ENCODE data around the gene ARNT2. TPM values are rescaled to one million over a fixed set of nuclear protein-coding genes. Genes with fewer than 3 reads are reported as not detected.
A peak's percentile ranks its signal among the peaks of the same experiment; 100 is the strongest.

Gene ARNT2
- total and polyA plus RNA-seq, 2 of the 13 experiments (the other 11 are each of a cell fraction or from before 2014, with no cell fraction given), result 0.69 to 1.7 TPM

GRCh38 chr15:80464951-80465625, 60.9 kb downstream of the ARNT2 start (continued):
- TF ChIP-seq NR2F6 (IDR thresholded peaks at IDR 0.05), result no peak; the same call in 1 of the 2 replicates
- peak; percentile 56; the same call in 1 of the 2 replicates for TF ChIP-seq NR2F6 (CRISPR knock-in tag; IDR thresholded peaks at IDR 0.05)
- 0 out of 2 replicates have a peak, but pooled peaks have one; percentile 14 for TF ChIP-seq GATAD2A (CRISPR knock-in tag; IDR thresholded peaks at IDR 0.05)
- TF ChIP-seq FOXA3 (CRISPR knock-in tag; IDR thresholded peaks at IDR 0.05), result peak; percentile 89
- no peak for TF ChIP-seq FOXA1 (IDR thresholded peaks at IDR 0.05)
- TF ChIP-seq FOXA1 (CRISPR knock-in tag; IDR thresholded peaks at IDR 0.05), result peak; percentile 94
- no peak for TF ChIP-seq HMGXB4 (CRISPR knock-in tag; IDR thresholded peaks at IDR 0.05; ENCODE audit: borderline replicate concordance in 1 of 2, low read depth in 1 of 2)
- TF ChIP-seq ZKSCAN1 (IDR thresholded peaks at IDR 0.05; ENCODE audit: low read length), result no peak

- H3K4me1 ChIP-seq (ENCODE audit: insufficient read depth, low read length), result peaks cover 20% of the 10 kb centered on the region
- FAIRE-seq (no peak), ATAC-seq (no peak), DNase-seq (ENCODE audit: low spot score) (no peak)
- 68% methylated on average over 4 of the region's 5 CpGs for WGBS (ENCODE audit: low lambda C conversion rate)
- intact Hi-C loops (cut with micrococcal nuclease; ENCODE audit: unreplicated experiment) (no loop called here), in situ Hi-C loops (cut with HindIII; ENCODE audit: extremely low pct_ligation_motif_present, low pct_unique_long_range_greater_than_20kb) (loop anchor here (25.0 kb wide), 1 partner anchor 497 kb away; no protein-coding TSS in a partner anchor)
- CTCF ChIA-PET (ENCODE audit: low intra/inter-chr PET ratio, low total read pairs), result no interaction called here
- POLR2A ChIA-PET, result no interaction called here
- H3K4me3 ChIP-seq (replicated peaks in 1 of 3; ENCODE audit: insufficient read depth in 1 of 3, low read depth in 2 of 3, low read length in 3 of 3), result no peak overlapping the region
- no TSS peak for BruUV-seq (replicated peaks)
- H3K79me2 ChIP-seq (ENCODE audit: insufficient read depth, low read length), result no peaks in the 10 kb centered on the region
- no peaks in the 10 kb centered on the region for H3K9me3 ChIP-seq (ENCODE audit: low read length)
- H3K9ac ChIP-seq (ENCODE audit: insufficient read depth, low read depth, low read length), result no peak overlapping the region
- no peaks in the 10 kb centered on the region; a peak in 1 of 5 replicates for H3K27me3 ChIP-seq (ENCODE audit: control insufficient read depth in 1 of 2, insufficient read depth in 2 of 2, low read length in 2 of 2)
- peak overlapping the region; percentile 52; the same call in 1 of the 2 replicates for H3K4me2 ChIP-seq (ENCODE audit: low read depth, low read length)
- no peaks in the 10 kb centered on the region for H4K20me1 ChIP-seq (ENCODE audit: insufficient read depth, low read length)
- H3K36me3 ChIP-seq (replicated peaks in 1 of 2; ENCODE audit: control insufficient read depth in 1 of 2, insufficient read depth in 2 of 2, low read length in 2 of 2), result no peaks in the 10 kb centered on the region
- no peak overlapping the region for H3K27ac ChIP-seq (ENCODE audit: extremely low read length, insufficient read depth, low read length)
- no peak overlapping the region for H2AFZ ChIP-seq (ENCODE audit: low read length)
- no peak for TF ChIP-seq ZNF205 (CRISPR knock-in tag; IDR thresholded peaks at IDR 0.05)
- TF ChIP-seq ZNF274 (CRISPR knock-in tag; IDR thresholded peaks at IDR 0.05), result no peak
- TF ChIP-seq, protein P1, sequence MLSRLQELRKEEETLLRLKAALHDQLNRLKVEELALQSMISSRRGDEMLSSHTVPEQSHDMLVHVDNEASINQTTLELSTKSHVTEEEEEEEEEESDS (CRISPR knock-in tag; IDR thresholded peaks at IDR 0.05; ENCODE audit: borderline replicate concordance), result no peak
- no peak for TF ChIP-seq ZNF136 (CRISPR knock-in tag; IDR thresholded peaks at IDR 0.05; ENCODE audit: low read depth)
- TF ChIP-seq, protein P2, sequence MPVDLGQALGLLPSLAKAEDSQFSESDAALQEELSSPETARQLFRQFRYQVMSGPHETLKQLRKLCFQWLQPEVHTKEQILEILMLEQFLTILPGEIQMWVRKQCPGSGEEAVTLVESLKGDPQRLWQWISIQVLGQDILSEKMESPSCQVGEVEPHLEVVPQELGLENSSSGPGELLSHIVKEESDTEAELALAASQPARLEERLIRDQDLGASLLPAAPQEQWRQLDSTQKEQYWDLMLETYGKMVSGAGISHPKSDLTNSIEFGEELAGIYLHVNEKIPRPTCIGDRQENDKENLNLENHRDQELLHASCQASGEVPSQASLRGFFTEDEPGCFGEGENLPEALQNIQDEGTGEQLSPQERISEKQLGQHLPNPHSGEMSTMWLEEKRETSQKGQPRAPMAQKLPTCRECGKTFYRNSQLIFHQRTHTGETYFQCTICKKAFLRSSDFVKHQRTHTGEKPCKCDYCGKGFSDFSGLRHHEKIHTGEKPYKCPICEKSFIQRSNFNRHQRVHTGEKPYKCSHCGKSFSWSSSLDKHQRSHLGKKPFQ (CRISPR knock-in tag; IDR thresholded peaks at IDR 0.05; ENCODE audit: insufficient replicate concordance), result no peak
- no peak for TF ChIP-seq GABPA (IDR thresholded peaks at IDR 0.05; ENCODE audit: low read depth, low read length)
- no peak for TF ChIP-seq GABPA (CRISPR knock-in tag; IDR thresholded peaks at IDR 0.05; ENCODE audit: low read depth)
- no peak for TF ChIP-seq KLF13 (CRISPR knock-in tag; IDR thresholded peaks at IDR 0.05)
- TF ChIP-seq FOXA3 (CRISPR knock-in tag; IDR thresholded peaks at IDR 0.05), result no peak
Observed at GRCh38 chr15:80465626-80466005, 61.4 kb downstream of the ARNT2 start.

Measured in HepG2 (cell line).